ENCODE measurements around the gene DLGAP1. TPM values are rescaled to one million over a fixed set of nuclear protein-coding genes. Genes with fewer than 3 reads are reported as not detected.

DLGAP1 gene
- total RNA-seq, 1 experiment from 2014 or later: 23.2 TPM

GRCh38 chr18:4208366-4208765 lies 246.7 kb downstream of the DLGAP1 start:
- H4K91ac ChIP-seq (ENCODE audit: insufficient read length, low read depth, low read length): no peak overlapping the region
- no peak overlapping the region for H2BK20ac ChIP-seq (ENCODE audit: low read depth, low read length, poor library complexity, severe bottlenecking)
- H3K27ac ChIP-seq (ENCODE audit: insufficient read length, low read depth, low read length): no peak overlapping the region
- H3K4ac ChIP-seq (ENCODE audit: low read depth, low read length): no peak overlapping the region
- Mint-ChIP-seq H3K9me3 (no peaks in the 10 kb centered on the region), H3K27me3 (ENCODE audit: low read depth) (no peaks in the 10 kb centered on the region), H3K36me3 (ENCODE audit: insufficient read depth in 1 of 3, low read depth in 3 of 3) (peaks cover 0 to 7% (median 2%) of the 10 kb centered on the region in 3 experiments; a peak in 5 of 7 replicates), H3K4me3 (no peak overlapping the region), H3K27ac (no peak overlapping the region), H3K4me1 (peaks cover 33 to 51% of the 10 kb centered on the region in 2 experiments)
- H2AK5ac ChIP-seq (ENCODE audit: insufficient read length, low read length): no peak overlapping the region
- H3K14ac ChIP-seq (ENCODE audit: insufficient read depth, low read length): no peak overlapping the region
- no peak overlapping the region for H2BK120ac ChIP-seq (ENCODE audit: low read depth, low read length, poor library complexity, severe bottlenecking)
- peaks cover 4% of the 10 kb centered on the region for H3K4me1 ChIP-seq (ENCODE audit: insufficient read depth, low read length)
- DNase-seq: no peak
- H3K79me2 ChIP-seq (ENCODE audit: insufficient read depth, low read length): no peaks in the 10 kb centered on the region
- H4K20me1 ChIP-seq (ENCODE audit: control insufficient read depth, insufficient read depth, insufficient read length): no peaks in the 10 kb centered on the region
- H2AFZ ChIP-seq (ENCODE audit: low read length): no peak overlapping the region
- no peak overlapping the region for H3K23ac ChIP-seq (ENCODE audit: insufficient read length, low read depth, low read length)
- H3K9me3 ChIP-seq (ENCODE audit: control insufficient read depth, low read depth, low read length): no peaks in the 10 kb centered on the region
- H4K5ac ChIP-seq (ENCODE audit: insufficient read length, low read depth, low read length): no peak overlapping the region
- no peak overlapping the region for H3K18ac ChIP-seq (ENCODE audit: insufficient read length, low read depth, low read length)
- H3T11ph ChIP-seq (ENCODE audit: low read length): no peak overlapping the region
- H3K9ac ChIP-seq (ENCODE audit: extremely low read depth, insufficient read length, low read length): no peak overlapping the region
- H2BK5ac ChIP-seq (ENCODE audit: insufficient read length, low read length): no peak overlapping the region
- H4K8ac ChIP-seq (replicated peaks; ENCODE audit: insufficient read length, low read depth, low read length): no peak overlapping the region
- TF ChIP-seq, protein P1, sequence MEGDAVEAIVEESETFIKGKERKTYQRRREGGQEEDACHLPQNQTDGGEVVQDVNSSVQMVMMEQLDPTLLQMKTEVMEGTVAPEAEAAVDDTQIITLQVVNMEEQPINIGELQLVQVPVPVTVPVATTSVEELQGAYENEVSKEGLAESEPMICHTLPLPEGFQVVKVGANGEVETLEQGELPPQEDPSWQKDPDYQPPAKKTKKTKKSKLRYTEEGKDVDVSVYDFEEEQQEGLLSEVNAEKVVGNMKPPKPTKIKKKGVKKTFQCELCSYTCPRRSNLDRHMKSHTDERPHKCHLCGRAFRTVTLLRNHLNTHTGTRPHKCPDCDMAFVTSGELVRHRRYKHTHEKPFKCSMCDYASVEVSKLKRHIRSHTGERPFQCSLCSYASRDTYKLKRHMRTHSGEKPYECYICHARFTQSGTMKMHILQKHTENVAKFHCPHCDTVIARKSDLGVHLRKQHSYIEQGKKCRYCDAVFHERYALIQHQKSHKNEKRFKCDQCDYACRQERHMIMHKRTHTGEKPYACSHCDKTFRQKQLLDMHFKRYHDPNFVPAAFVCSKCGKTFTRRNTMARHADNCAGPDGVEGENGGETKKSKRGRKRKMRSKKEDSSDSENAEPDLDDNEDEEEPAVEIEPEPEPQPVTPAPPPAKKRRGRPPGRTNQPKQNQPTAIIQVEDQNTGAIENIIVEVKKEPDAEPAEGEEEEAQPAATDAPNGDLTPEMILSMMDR (conservative IDR thresholded peaks at IDR 0.05): no peak
- H3K23me2 ChIP-seq (ENCODE audit: insufficient read length, low read depth, low read length, poor library complexity, severe bottlenecking): no peaks in the 10 kb centered on the region
- H3K79me1 ChIP-seq (ENCODE audit: insufficient read depth, low read depth, low read length, poor library complexity, severe bottlenecking): no peaks in the 10 kb centered on the region
- no peak overlapping the region for H2BK12ac ChIP-seq (ENCODE audit: insufficient read length, low read depth, low read length)
- WGBS (ENCODE audit: extremely low coverage, insufficient read length, low lambda C conversion rate): no CpG with 5 or more reads among the region's 1 CpG
- H3K4me2 ChIP-seq (ENCODE audit: insufficient read depth, insufficient read length, low read length): no peak overlapping the region
- no peak overlapping the region for H2BK15ac ChIP-seq (ENCODE audit: low read depth, low read length)
- no peaks in the 10 kb centered on the region for H3K27me3 ChIP-seq (ENCODE audit: insufficient read depth, low read length)
- H3K56ac ChIP-seq (ENCODE audit: insufficient read length, low read depth, low read length): no peak overlapping the region
